GM12891 (cell line): ENCODE results near the gene SPINK8.

Source experiments
- POLR2A ChIP-seq: IDR thresholded peaks from 2 replicates; pipeline ENCODE4 v1.6.1; 2011; ENCODE audit warnings: low read depth, low read length, control low read depth
- POLR2AphosphoS5 ChIP-seq: IDR thresholded peaks from 2 replicates; pipeline ENCODE4 v1.6.1; 2011; ENCODE audit warnings: low read depth, low read length, control low read depth
- POU2F2 ChIP-seq: IDR thresholded peaks from 2 replicates; pipeline ENCODE4 v1.6.1; 2011; ENCODE audit warnings: low read depth, mild to moderate bottlenecking, control low read depth, low read length, moderate library complexity
- SPI1 ChIP-seq: IDR thresholded peaks from 2 replicates; pipeline ENCODE4 v1.6.1; 2011; ENCODE audit warnings: low read depth, low read length, control low read depth
- TAF1 ChIP-seq: IDR thresholded peaks from 2 replicates; pipeline ENCODE4 v1.6.1; 2011; ENCODE audit warnings: low read depth, low read length, control low read depth

DNA sequence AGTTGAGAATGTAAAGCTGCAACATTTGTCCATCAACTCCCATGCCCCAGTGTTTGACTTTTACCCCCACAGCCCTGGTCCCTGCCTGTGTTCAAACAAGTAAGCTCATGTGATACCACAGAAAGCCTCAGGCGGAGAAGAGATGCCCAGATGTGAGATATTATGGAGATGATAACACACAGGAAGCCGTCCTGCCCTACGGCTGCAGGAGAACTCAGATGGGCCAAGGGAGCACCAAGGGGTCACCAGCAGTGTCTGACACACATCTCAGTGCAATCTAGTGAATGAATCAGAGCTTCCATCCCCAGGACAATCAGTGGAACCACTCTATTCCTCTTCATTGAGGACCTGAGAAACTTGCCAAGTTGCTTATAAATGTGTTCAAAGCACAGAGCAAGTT, 14.0 kb upstream of the SPINK8 start:
- no peak for TF ChIP-seq POLR2AphosphoS5
- TF ChIP-seq POLR2A, result no peak
- no peak for TF ChIP-seq TAF1
- no peak for TF ChIP-seq SPI1
- no peak for TF ChIP-seq POU2F2
